HepG2 (cell line): ENCODE results near the gene TPM1.

ENCODE experiments used
- CHD4 ChIP-seq: fragments of 200-600 bp; sonication (generic); IDR thresholded peaks from 2 replicates; pipeline ENCODE4 v1.7.0; 2017; ENCODE audit warnings: mild to moderate bottlenecking, low read length, borderline replicate concordance
- EZH2 ChIP-seq: conservative IDR thresholded peaks from 2 replicates; pipeline ENCODE4 v1.6.1; 2012; ENCODE audit warnings: mild to moderate bottlenecking, low read depth, low read length, moderate library complexity
- NKX3-1 ChIP-seq: sonication (generic); formaldehyde crosslinking; IDR thresholded peaks from 2 replicates; pipeline ENCODE4 v1.5.0; 2020; ENCODE audit warnings: missing genetic modification reagents
- TMF1 ChIP-seq: sonication (generic); formaldehyde crosslinking; IDR thresholded peaks from 2 replicates; pipeline ENCODE4 v1.8.1; 2022; ENCODE audit warnings: low read depth, missing genetic modification reagents

DNA sequence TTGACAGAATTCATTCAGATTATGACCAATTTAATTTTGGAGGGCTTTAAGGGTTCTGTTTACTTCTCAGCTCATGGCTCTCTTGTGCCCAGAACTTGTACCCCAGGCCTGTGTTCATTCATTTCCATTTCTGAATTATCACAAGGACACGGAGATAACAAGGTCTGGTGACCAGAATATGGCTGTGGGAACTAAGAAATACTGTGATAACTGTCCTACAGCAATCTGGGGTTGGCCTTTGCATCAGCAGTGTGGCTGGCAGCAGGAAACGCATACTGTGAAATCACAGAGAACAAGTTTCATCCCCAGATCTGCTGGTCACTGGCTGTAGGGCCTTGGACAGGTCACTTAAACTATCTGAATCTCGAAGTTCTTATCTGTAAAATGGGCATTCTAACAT lies 41.8 kb upstream of the TPM1 start:
- TF ChIP-seq TMF1 (no peak), NKX3-1 (no peak), CHD4 (no peak), EZH2 (no peak)
